Lung (tissue), 16 donors: ENCODE results near the gene ZNF699. TPM values are rescaled to one million over a fixed set of nuclear protein-coding genes. Genes with fewer than 3 reads are reported as not detected.

Experiments
- ATAC-seq: fragments of 200-7000 bp; cut with Tn5 transposase; one replicate; pipeline ENCODE4 v1.9.1; 2020; ENCODE audit warnings: moderate number of reproducible peaks; ENCODE audit not compliant: insufficient read depth, low FRiP score
- DNase-seq, 3 donors: peaks; one replicate each; pipeline ENCODE4 v3.0.0-alpha.2; 2013 to 2017
- H3K27ac ChIP-seq, 2 donors: one replicate each; pipeline ENCODE4 v1.5.1; 2013; ENCODE audit warnings: mild to moderate bottlenecking in 2 of 2, moderate library complexity in 2 of 2, control low read depth in 1 of 2, inconsistent platforms in 1 of 2, low read depth in 1 of 2, low read length in 1 of 2
- H3K27me3 ChIP-seq, 3 donors: one replicate each; pipeline ENCODE4 v1.5.1; 2013; ENCODE audit warnings: low read length in 2 of 3; ENCODE audit not compliant: control insufficient read depth in 3 of 3, insufficient read depth in 3 of 3
- H3K36me3 ChIP-seq, 4 donors: one replicate each; pipeline ENCODE4 v1.5.1; 2013; ENCODE audit warnings: low read length in 4 of 4, mild to moderate bottlenecking in 1 of 4, moderate library complexity in 1 of 4; ENCODE audit not compliant: control insufficient read depth in 4 of 4, insufficient read depth in 4 of 4
- H3K4me1 ChIP-seq, 5 donors: one replicate each; pipeline ENCODE4 v1.5.1; 2013; ENCODE audit warnings: low read length in 5 of 5, mild to moderate bottlenecking in 2 of 5, moderate library complexity in 1 of 5; ENCODE audit not compliant: control insufficient read depth in 5 of 5, insufficient read depth in 5 of 5
- H3K4me3 ChIP-seq: one replicate; pipeline ENCODE4 v1.5.1; 2013; ENCODE audit warnings: mild to moderate bottlenecking, control low read depth, moderate library complexity
- H3K9ac ChIP-seq, 2 donors: one replicate each; pipeline ENCODE4 v1.5.1; 2013; ENCODE audit warnings: low read length in 2 of 2, control low read depth in 1 of 2; ENCODE audit not compliant: insufficient read depth in 1 of 2
- H3K9me3 ChIP-seq, 4 donors: one replicate each; pipeline ENCODE4 v1.5.1; 2013; ENCODE audit warnings: low read length in 3 of 4, mild to moderate bottlenecking in 1 of 4, moderate library complexity in 1 of 4; ENCODE audit not compliant: control insufficient read depth in 4 of 4, insufficient read depth in 3 of 4
- WGBS, 2 donors: extraction: QIAGEN DNeasy Blood & Tissue Kit; methylation state at CpG; one replicate each; pipeline ENCODE4 v1.1.7; 2013; 5-methylcytosine and 5-hydroxymethylcytosine counted together
- long read RNA-seq, 5 donors: transcript quantifications; one replicate each; lab custom pipeline, GENCODE V29; 2026
- polyA plus RNA-seq, 2 donors: library from polyadenylated mRNA; stranded (reverse); fragments of 200-250 nt; gene quantifications; one replicate each; pipeline ENCODE4 v1.2.1, GENCODE V29; 2013
- total RNA-seq, 2 donors: library from RNA; depleted of rRNA in 1 of 2; stranded (reverse); fragments of >200 nt in 1 of 2; gene quantifications; one replicate each; pipeline ENCODE4 v1.2.1, GENCODE V29; 2014 to 2021
- TF ChIP-seq, protein P1 (sequence below): IDR thresholded peaks from 2 replicates; pipeline ENCODE4 v1.5.1; 2012; ENCODE audit warnings: mild to moderate bottlenecking; ENCODE audit errors: control extremely low read depth, extremely low read depth
- donor health status: control.
- donor health status: control.
- donor health status: Bipolar disorder and iron deficiency.
- donor health status: healthy.
- donor health status: DM: yes; HTN: yes; CAD: no.

The ZNF699 gene
- total RNA-seq: 10 to 100 TPM in 1 of 2 donors, 1 to 10 TPM in 1; 8.5 to 13.8 TPM
- 1 to 10 TPM in 1 of 2 donors, under 1 TPM in 1; 0.59 to 3.3 TPM for polyA plus RNA-seq
- long read RNA-seq, donor 1, partial matches to known transcripts: 0 of 1 reads
- long read RNA-seq, donor 1, other reads (novel, unspliced or antisense): 0 of 1 reads
- long read RNA-seq, donor 2, partial matches to known transcripts: 0 of 1 reads
- long read RNA-seq, donor 2, other reads (novel, unspliced or antisense): 0 of 1 reads
- long read RNA-seq, donor 3: 0 reads
- long read RNA-seq, donor 4: 0 reads
- long read RNA-seq, donor 5: 0 reads

DNA sequence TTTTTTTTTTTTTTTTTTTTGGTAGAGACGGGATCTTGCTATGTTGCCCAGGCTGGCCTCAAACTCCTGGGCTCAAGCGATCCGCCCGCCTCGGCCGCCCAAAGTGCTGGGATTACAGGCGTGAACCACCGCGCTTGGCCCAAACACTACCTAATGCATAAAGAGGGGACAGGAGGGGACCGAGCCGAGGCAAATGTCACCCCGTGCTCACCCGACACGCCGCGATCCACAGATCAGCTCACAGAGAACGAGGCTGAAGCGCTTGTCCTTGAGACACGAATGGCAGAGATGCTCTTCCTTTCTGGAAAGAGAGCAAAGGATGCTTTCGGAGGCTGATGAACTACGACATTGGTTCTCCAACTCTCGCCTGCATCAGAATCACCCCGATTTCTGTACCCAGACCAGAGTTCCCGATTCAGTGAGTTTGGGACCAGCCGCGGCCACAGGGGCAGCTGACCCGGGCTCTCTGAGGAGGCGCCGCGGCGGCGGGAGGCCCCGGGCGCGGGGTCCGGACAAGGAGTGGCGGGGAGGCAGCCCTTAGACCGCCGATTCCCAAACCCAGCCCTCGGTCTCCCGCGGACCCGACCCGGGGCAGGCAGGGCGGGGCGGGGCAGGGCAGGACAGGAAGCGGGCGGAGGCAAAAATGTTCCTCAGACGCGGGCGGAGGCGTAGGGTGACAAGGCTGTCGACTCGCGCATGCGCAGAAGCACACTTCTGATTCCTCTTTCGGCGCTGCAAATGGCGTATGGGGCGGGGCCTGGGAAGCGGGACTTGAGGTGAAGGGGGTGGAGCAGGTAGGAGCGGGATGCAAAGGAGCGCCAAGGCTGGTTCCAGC is at the start of gene ZNF699:
Gene ZNF699, minus strand, starts transcription at position 700 of the 835 bp plus-strand sequence. CDS start 4,719 bp downstream, outside the sequence.
- TF ChIP-seq, protein P1, sequence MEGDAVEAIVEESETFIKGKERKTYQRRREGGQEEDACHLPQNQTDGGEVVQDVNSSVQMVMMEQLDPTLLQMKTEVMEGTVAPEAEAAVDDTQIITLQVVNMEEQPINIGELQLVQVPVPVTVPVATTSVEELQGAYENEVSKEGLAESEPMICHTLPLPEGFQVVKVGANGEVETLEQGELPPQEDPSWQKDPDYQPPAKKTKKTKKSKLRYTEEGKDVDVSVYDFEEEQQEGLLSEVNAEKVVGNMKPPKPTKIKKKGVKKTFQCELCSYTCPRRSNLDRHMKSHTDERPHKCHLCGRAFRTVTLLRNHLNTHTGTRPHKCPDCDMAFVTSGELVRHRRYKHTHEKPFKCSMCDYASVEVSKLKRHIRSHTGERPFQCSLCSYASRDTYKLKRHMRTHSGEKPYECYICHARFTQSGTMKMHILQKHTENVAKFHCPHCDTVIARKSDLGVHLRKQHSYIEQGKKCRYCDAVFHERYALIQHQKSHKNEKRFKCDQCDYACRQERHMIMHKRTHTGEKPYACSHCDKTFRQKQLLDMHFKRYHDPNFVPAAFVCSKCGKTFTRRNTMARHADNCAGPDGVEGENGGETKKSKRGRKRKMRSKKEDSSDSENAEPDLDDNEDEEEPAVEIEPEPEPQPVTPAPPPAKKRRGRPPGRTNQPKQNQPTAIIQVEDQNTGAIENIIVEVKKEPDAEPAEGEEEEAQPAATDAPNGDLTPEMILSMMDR: no peak
- H3K4me3 ChIP-seq: peak within 1 kb of the TSS; percentile 76
- peaks cover 0 to 10% (median 6%) of the 10 kb centered on the region in 5 donors for H3K4me1 ChIP-seq
- 0 to 1% methylated on average over 59 to 63 of the region's 63 CpGs for WGBS, 2 donors
- H3K27ac ChIP-seq: peak within 1 kb of the TSS; percentile 96 to 97
- ATAC-seq (peak; percentile 96), DNase-seq (peak; percentile 98 to 99 (median 99))
- H3K9ac ChIP-seq: peak within 1 kb of the TSS; percentile 70 to 98
- H3K27me3 ChIP-seq: no peaks in the 10 kb centered on the region
- peaks cover 0 to 14% (median 2%) of the 10 kb centered on the region in 4 donors for H3K9me3 ChIP-seq
- peaks cover 2 to 11% (median 5%) of the 10 kb centered on the region in 4 donors for H3K36me3 ChIP-seq

DNA sequence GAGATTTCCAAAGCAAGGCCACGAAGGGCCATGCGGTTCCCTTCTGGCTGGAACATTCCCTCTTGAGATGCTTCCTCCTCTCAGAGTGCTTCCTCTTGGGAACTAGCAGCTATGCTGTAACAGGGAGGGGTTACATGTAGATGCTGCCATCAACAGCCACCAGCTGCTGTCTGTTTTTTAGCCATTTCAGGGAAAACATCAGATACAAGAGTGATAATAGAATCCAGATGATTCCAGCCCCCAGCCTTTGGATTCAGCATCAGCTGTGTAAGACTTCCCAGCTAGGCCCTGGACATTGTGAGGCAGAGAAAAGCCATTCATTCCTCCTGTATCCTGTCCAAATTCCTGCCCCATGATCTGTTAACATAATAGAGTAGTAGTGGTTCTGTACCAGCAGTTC is 45.0 kb upstream of the ZNF699 start:
- Histone ChIP-seq H3K9ac (no peak overlapping the region), H3K9me3 (peaks cover 20 to 43% (median 39%) of the 10 kb centered on the region in 4 donors), H3K4me1 (no peaks in the 10 kb centered on the region), H3K27ac (no peak overlapping the region), H3K36me3 (peaks cover 4 to 48% (median 36%) of the 10 kb centered on the region in 4 donors), H3K27me3 (no peaks in the 10 kb centered on the region), H3K4me3 (no peak overlapping the region)
- WGBS, 2 donors: 94 to 95% methylated on average over 2 of the region's 2 CpGs
- TF ChIP-seq, protein P1: no peak
- ATAC-seq (no peak), DNase-seq (no peak)

DNA sequence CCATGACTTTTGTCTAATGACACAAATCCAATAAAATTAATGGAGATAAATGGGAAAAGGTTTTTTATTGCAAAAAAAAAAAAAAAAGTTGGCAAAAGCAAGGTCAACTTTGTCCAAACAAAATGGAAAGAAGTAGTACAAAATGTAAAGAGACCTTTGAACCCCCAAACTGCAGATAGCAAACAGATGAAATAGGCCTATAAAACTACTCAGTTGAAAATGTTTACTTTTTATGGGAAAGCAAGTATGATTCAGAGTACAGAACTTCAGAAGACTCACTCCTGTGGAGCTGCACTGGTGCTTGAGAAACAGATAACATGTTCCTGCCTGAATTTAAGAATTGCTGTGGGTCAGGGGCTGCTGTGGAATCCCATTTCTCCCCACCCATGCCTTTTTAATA is 43.4 kb upstream of the ZNF699 start:
- Histone ChIP-seq H3K4me1 (no peaks in the 10 kb centered on the region), H3K36me3 (peaks cover 7 to 53% (median 35%) of the 10 kb centered on the region in 4 donors), H3K9me3 (peaks cover 20 to 47% (median 42%) of the 10 kb centered on the region in 4 donors), H3K27me3 (no peaks in the 10 kb centered on the region), H3K27ac (no peak overlapping the region), H3K9ac (no peak overlapping the region), H3K4me3 (no peak overlapping the region)
- TF ChIP-seq, protein P1: no peak
- ATAC-seq (no peak), DNase-seq (no peak)
